CD4-positive, CD25-positive, alpha-beta regulatory T cell (primary cell): ENCODE data around the gene RAB5IF. TPM values are rescaled to one million over a fixed set of nuclear protein-coding genes. Genes with fewer than 3 reads are reported as not detected.

Experiments
- ATAC-seq, 2 donors: fragments of 150-1000 bp; cut with Tn5 transposase; one replicate each; pipeline ENCODE4 v1.10.0; 2021; ENCODE audit warnings: low read depth in 2 of 2, moderate number of reproducible peaks in 2 of 2, moderate library complexity in 1 of 2
- DNase-seq, 3 donors: peaks; one replicate each; pipeline versions ENCODE4 v3.0.0 to v3.0.0-alpha.2; 2012 to 2022; ENCODE audit warnings: mixed read lengths in 1 of 3
- H3K27ac ChIP-seq: one replicate; pipeline ENCODE4 v1.7.0; 2013; ENCODE audit warnings: mild to moderate bottlenecking, low read length; ENCODE audit not compliant: insufficient read depth, poor library complexity, severe bottlenecking
- H3K27me3 ChIP-seq: one replicate; pipeline ENCODE4 v1.7.0; 2013; ENCODE audit warnings: low read length; ENCODE audit not compliant: control insufficient read depth, insufficient read depth
- H3K36me3 ChIP-seq: one replicate; pipeline ENCODE4 v1.7.0; 2013; ENCODE audit warnings: mild to moderate bottlenecking, low read length, moderate library complexity; ENCODE audit not compliant: control insufficient read depth, insufficient read depth
- H3K4me1 ChIP-seq: 2 replicates; pipeline ENCODE4 v1.7.0; 2013; ENCODE audit warnings: mild to moderate bottlenecking, low read length; ENCODE audit not compliant: insufficient read depth, control insufficient read depth, poor library complexity, severe bottlenecking
- H3K4me3 ChIP-seq: one replicate; pipeline ENCODE4 v1.7.0; 2013; ENCODE audit warnings: low read depth, mild to moderate bottlenecking, low read length, moderate library complexity
- H3K9me3 ChIP-seq, 2 experiments: 1 replicate in 1 of 2; 2 replicates in 1 of 2; pipeline ENCODE4 v1.7.0; 2013; ENCODE audit warnings: low read length in 2 of 2, mild to moderate bottlenecking in 1 of 2, moderate library complexity in 1 of 2; ENCODE audit not compliant: control insufficient read depth in 2 of 2
- H3K27ac Mint-ChIP-seq, 3 donors: one replicate each; pipeline ENCODE4 v1.8.0; 2020 to 2022; ENCODE audit warnings: mild to moderate bottlenecking in 3 of 3, mixed read lengths in 3 of 3, moderate library complexity in 2 of 3
- H3K27me3 Mint-ChIP-seq: one replicate; pipeline ENCODE4 v1.8.0; 2022; ENCODE audit warnings: mild to moderate bottlenecking, mixed read lengths
- H3K36me3 Mint-ChIP-seq: one replicate; pipeline ENCODE4 v1.8.0; 2020; ENCODE audit warnings: mixed read lengths
- H3K4me1 Mint-ChIP-seq, 4 donors: one replicate each; pipeline ENCODE4 v1.8.0; 2020 to 2022; ENCODE audit warnings: mixed read lengths in 4 of 4, mild to moderate bottlenecking in 1 of 4
- H3K4me3 Mint-ChIP-seq, 4 donors: one replicate each; pipeline ENCODE4 v1.8.0; 2020 to 2022; ENCODE audit warnings: mild to moderate bottlenecking in 4 of 4, mixed read lengths in 4 of 4, moderate library complexity in 3 of 4
- H3K9me3 Mint-ChIP-seq, 7 donors: one replicate each; pipeline ENCODE4 v1.8.0; 2020 to 2022; ENCODE audit warnings: mixed read lengths in 7 of 7, mild to moderate bottlenecking in 3 of 7, moderate library complexity in 2 of 7
- polyA plus RNA-seq, 4 donors: library from polyadenylated mRNA; unstranded; fragments of 300-500 nt; fragmentation: Illumina TruSeq; gene quantifications; one replicate each; pipeline ENCODE4 v1.2.3, GENCODE V29; 2021
- total RNA-seq: library from RNA; stranded (reverse); gene quantifications from one replicate; pipeline ENCODE4 v1.2.3, GENCODE V29; 2022

RAB5IF gene
- total and polyA plus RNA-seq, 5 donors from 2014 or later = 75.8 to 248 (median 204) TPM

GRCh38 chr20:36571564-36572504 lies 33.7 kb upstream of the RAB5IF start:
- Histone ChIP-seq H3K4me3 (no peak overlapping the region), H3K9me3 (no peaks in the 10 kb centered on the region)
- peak overlapping the region; percentile 93 to 96 (median 94) for H3K4me3 Mint-ChIP-seq

DNA sequence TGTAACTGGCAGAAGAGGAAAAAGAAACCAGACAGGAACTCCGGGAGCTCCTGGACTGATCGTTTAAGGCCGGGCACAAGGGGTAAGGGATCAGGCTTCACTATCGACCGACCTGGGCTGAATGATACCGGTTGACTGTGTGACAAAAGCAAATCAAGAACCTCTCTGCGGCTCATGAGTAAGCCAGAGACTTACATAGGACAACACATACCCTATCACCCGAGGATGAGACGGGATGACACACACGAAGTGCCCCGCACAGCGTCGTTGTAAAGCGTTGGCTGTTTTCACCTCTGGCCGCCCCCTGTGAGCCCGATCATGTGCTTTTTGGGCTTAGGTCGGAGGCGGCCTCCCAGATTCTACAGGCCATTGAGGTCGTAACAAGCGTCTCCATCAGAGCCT lies 32.9 kb upstream of the RAB5IF start:
- Histone ChIP-seq H3K9me3 (no peaks in the 10 kb centered on the region), H3K4me3 (peak overlapping the region; percentile 17), H3K27me3 (no peaks in the 10 kb centered on the region), H3K4me1 (peaks cover 32% of the 10 kb centered on the region), H3K36me3 (no peaks in the 10 kb centered on the region), H3K27ac (peak overlapping the region; percentile 100)
- ATAC-seq (peak; percentile 71 to 76), DNase-seq (peak; percentile 60 to 81 (median 73))
- peak overlapping the region; percentile 99 for H3K27ac Mint-ChIP-seq
- H3K4me1 Mint-ChIP-seq = peaks cover 5 to 45% (median 32%) of the 10 kb centered on the region in 4 donors
- peak overlapping the region; percentile 93 to 96 (median 94) for H3K4me3 Mint-ChIP-seq
- H3K27me3 Mint-ChIP-seq = peaks cover 5% of the 10 kb centered on the region
- peaks cover 0 to 2% (median 0%) of the 10 kb centered on the region in 7 donors for H3K9me3 Mint-ChIP-seq
- H3K36me3 Mint-ChIP-seq = no peaks in the 10 kb centered on the region

More at GRCh38 chr20:36571564-36572504, 33.7 kb upstream of the RAB5IF start:
- peaks cover 32% of the 10 kb centered on the region for H3K4me1 ChIP-seq
- Mint-ChIP-seq H3K9me3 (peaks cover 0 to 2% (median 0%) of the 10 kb centered on the region in 7 donors), H3K27ac (peak overlapping the region; percentile 99), H3K27me3 (peaks cover 5% of the 10 kb centered on the region), H3K36me3 (no peaks in the 10 kb centered on the region), H3K4me1 (peaks cover 5 to 42% (median 32%) of the 10 kb centered on the region in 4 donors)
- no peaks in the 10 kb centered on the region for H3K27me3 ChIP-seq
- ATAC-seq (no peak), DNase-seq (peak in 1 of 3 donors; percentile 19)
- H3K27ac ChIP-seq = peak overlapping the region; percentile 100
- no peaks in the 10 kb centered on the region for H3K36me3 ChIP-seq

- no peaks in the 10 kb centered on the region for H3K36me3 Mint-ChIP-seq
- peak within 1 kb of the TSS; percentile 99 to 100 (median 99) for H3K27ac Mint-ChIP-seq
- peaks cover 0 to 2% (median 0%) of the 10 kb centered on the region in 7 donors for H3K9me3 Mint-ChIP-seq
- Histone ChIP-seq H3K9me3 (no peaks in the 10 kb centered on the region), H3K4me3 (peak within 1 kb of the TSS; percentile 17), H3K4me1 (peaks cover 32% of the 10 kb centered on the region), H3K27ac (peak within 1 kb of the TSS; percentile 100), H3K27me3 (no peaks in the 10 kb centered on the region), H3K36me3 (peaks cover 3% of the 10 kb centered on the region)
- peaks cover 5% of the 10 kb centered on the region for H3K27me3 Mint-ChIP-seq
- H3K4me1 Mint-ChIP-seq = peaks cover 5 to 50% (median 32%) of the 10 kb centered on the region in 4 donors
- ATAC-seq (peak; percentile 71 to 76), DNase-seq (peak; percentile 86 to 87 (median 86))
- H3K4me3 Mint-ChIP-seq = peak within 1 kb of the TSS; percentile 94 to 99 (median 96)
Observed at GRCh38 chr20:36573103-36573797, 32.3 kb upstream of the RAB5IF start, which contains the start of gene TGIF2. TSS of gene TGIF2 (plus strand) at chr20:36573597. CDS start at chr20:36578775, 5,178 bp downstream.

DNA sequence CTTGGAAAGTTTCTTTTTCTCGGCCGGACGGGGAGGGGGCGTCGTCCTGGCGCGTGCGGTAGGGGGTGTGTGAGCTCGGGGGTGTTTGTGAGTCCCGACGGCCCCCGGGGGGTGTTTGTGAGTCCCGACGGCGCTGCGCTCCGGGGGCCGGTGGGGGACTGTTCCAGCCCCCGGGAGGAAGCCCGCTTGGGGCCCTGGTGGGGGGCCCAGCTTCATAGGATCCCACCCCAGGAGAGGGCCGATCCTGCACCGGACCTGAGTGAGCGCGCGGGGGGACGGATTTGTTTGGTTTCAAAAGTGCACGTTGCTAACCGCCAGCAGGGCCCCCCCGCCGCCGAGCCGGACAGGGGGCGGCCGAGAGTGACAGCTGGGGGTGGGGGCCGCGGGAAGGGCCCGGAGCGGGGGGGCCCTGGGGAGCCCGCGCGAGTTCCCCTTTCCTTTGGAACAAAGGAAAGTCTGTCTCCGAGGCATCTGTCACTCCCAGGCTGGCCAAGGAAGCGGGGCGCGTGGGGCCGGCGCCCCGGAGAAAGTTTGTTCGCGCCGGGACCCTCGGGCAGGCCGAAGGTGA lies 31.7 kb upstream of the RAB5IF start:
- peak overlapping the region; percentile 36 to 76 (median 70) for H3K4me3 Mint-ChIP-seq
- Histone ChIP-seq H3K27ac (peak overlapping the region; percentile 100), H3K4me1 (peaks cover 32% of the 10 kb centered on the region), H3K27me3 (no peaks in the 10 kb centered on the region), H3K9me3 (no peaks in the 10 kb centered on the region), H3K36me3 (peaks cover 10% of the 10 kb centered on the region), H3K4me3 (no peak overlapping the region)
- no peaks in the 10 kb centered on the region for H3K36me3 Mint-ChIP-seq
- ATAC-seq (no peak), DNase-seq (peak in 1 of 3 donors; percentile 36)
- H3K9me3 Mint-ChIP-seq = peaks cover 0 to 2% (median 0%) of the 10 kb centered on the region in 7 donors
- H3K27me3 Mint-ChIP-seq = peaks cover 5% of the 10 kb centered on the region
- peaks cover 5 to 53% (median 32%) of the 10 kb centered on the region in 4 donors for H3K4me1 Mint-ChIP-seq
- H3K27ac Mint-ChIP-seq = peak overlapping the region in 2 of 3 donors; percentile 31 to 69

DNA sequence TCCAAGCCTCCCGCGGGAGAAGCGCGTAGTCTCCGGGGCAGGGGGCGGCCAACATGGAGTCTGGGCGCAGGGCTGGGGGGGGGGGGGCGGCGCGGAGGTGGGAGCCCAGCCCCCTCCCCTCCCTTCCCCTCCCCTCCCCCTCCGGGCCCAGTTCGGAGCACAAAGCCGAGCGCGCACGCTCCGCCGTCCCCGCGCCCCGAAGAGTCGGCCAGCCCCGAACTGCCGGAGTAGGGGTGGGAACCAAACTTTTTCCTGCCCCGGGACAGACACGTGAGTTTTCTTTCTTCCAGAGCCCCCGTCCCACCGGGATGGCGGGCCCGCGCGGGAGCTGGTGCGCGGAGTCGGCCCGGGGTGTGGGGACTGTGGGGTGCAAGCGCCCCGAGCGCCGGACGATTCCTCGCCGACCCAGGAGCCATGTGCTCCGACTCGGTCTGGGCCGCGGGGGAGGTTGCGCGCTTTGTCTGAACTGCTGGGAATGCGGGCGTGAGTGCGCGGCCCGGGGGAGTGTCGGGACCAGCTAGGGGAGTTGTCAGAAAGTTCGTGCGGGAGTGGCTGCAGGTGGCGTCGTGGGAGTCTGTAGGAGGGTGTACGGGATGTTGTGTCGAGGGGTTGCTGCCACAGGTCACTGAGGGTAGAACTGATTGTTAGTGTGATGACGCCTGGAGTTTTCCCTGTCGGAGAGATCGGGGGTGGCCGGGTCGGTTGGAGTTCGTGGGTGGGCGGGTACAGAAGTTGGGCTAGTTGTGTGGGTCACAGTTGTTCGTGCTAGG lies 31.0 kb upstream of the RAB5IF start:
- H3K27ac ChIP-seq = peak overlapping the region; percentile 100
- H3K4me1 Mint-ChIP-seq = peaks cover 5 to 53% (median 32%) of the 10 kb centered on the region in 4 donors
- H3K27me3 ChIP-seq = no peaks in the 10 kb centered on the region
- peaks cover 2% of the 10 kb centered on the region for H3K36me3 Mint-ChIP-seq
- peak overlapping the region; percentile 91 to 99 (median 94) for H3K4me3 Mint-ChIP-seq
- peak overlapping the region; percentile 58 for H3K4me3 ChIP-seq
- peaks cover 5% of the 10 kb centered on the region for H3K27me3 Mint-ChIP-seq
- peak overlapping the region; percentile 93 to 100 (median 97) for H3K27ac Mint-ChIP-seq
- H3K4me1 ChIP-seq = peaks cover 32% of the 10 kb centered on the region
- peak; percentile 30 to 66 (median 48) for DNase-seq
- H3K9me3 Mint-ChIP-seq = peaks cover 0 to 2% (median 0%) of the 10 kb centered on the region in 7 donors
- H3K36me3 ChIP-seq = peaks cover 14% of the 10 kb centered on the region
- H3K9me3 ChIP-seq = no peaks in the 10 kb centered on the region
- peak in 1 of 2 donors; percentile 10 for ATAC-seq

- H3K27ac Mint-ChIP-seq = peak overlapping the region; percentile 65 to 97 (median 93)
- H3K4me1 Mint-ChIP-seq = peaks cover 5 to 57% (median 39%) of the 10 kb centered on the region in 4 donors
- peak overlapping the region; percentile 15 for H3K4me3 ChIP-seq
Observed at GRCh38 chr20:36576081-36576445, 29.5 kb upstream of the RAB5IF start.

More at GRCh38 chr20:36576081-36576445, 29.5 kb upstream of the RAB5IF start:
- Mint-ChIP-seq H3K4me3 (peak overlapping the region; percentile 91 to 99 (median 94)), H3K36me3 (peaks cover 12% of the 10 kb centered on the region), H3K9me3 (peaks cover 0 to 2% (median 0%) of the 10 kb centered on the region in 7 donors), H3K27me3 (peaks cover 5% of the 10 kb centered on the region)
- H3K9me3 ChIP-seq = no peaks in the 10 kb centered on the region
- H3K4me1 ChIP-seq = peaks cover 32% of the 10 kb centered on the region
- no peak for ATAC-seq
- no peak for DNase-seq
- H3K36me3 ChIP-seq = peaks cover 27% of the 10 kb centered on the region
- H3K27me3 ChIP-seq = no peaks in the 10 kb centered on the region
- peak overlapping the region; percentile 100 for H3K27ac ChIP-seq
